Ramos (cell line): Measurements from ENCODE around the gene RGMB.

Experiments used
- in situ Hi-C: fragments of 300-500 bp; cut with MboI; formaldehyde crosslinking; loops from one replicate; pipeline ENCODE4 v1.14.3; 2022; ENCODE audit warnings: low sequenced_read_pairs; ENCODE audit not compliant: unreplicated experiment

Gene RGMB

DNA sequence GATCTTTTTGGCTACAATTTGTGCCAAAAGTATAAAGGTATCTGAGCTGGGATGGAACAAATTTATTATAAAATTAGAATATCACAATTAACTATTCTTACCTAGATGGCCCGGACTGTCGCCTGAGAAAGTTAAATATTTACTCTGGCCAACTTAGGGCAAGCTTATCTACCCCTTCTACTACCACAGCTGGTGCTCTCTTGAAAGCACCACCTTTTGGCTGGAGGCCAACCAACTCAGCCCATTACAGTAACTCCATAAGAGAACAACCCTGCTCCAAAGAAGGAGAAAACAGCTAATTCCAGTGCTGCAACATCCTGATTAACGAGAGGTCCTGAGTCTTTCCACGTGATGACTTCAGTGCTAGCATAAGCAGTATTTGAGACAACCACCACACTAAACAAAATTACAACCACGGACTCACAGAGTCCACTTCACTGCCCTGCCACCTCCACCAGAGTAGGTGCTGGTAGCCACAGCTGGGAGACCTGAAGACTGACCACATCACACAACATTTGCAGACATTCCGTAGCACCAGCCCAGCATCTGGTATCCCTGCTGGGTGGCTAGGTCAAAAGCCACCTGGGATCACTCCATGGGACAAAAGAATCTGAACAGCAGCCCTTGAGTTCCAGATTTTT, 43.2 kb downstream of the RGMB start:
- in situ Hi-C loops = no loop called here

DNA sequence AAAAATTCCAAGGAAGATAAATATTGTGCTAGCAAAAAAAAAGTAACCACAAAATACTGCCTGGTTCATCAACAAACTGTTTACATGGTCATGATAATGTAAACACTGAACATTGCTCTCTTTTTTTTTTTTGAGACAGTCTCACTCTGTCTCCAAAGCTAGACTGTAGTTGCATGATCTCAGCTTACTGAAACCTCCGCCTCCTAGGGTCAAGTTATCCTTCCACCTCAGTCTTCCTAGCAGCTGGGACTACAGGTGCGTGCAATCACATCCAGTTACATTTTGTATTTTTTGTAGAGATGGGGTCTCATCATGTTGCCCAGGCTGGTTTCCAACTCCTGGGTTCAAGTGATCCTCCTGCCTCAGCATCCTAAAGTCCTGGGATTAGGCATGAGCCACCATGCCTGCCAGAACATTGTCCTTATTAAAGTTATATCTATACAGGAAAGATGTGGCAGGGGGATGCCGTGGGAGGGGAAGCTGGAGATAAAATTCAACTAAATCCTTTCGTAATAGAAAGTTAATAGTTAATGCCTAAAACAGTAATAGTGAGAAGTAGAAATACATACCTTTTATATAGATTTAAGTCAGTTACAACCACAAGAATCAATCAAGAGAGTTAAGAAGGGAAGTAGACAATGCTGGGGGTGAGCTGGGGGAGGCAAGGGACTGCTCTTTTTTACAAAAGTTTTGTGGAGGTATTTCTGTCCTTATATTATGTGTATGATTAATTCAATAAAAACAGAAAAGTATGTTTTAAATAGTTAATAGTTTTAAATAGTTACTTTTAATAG, 52.3 kb downstream of the RGMB start:
- in situ Hi-C loops = no loop called here

DNA sequence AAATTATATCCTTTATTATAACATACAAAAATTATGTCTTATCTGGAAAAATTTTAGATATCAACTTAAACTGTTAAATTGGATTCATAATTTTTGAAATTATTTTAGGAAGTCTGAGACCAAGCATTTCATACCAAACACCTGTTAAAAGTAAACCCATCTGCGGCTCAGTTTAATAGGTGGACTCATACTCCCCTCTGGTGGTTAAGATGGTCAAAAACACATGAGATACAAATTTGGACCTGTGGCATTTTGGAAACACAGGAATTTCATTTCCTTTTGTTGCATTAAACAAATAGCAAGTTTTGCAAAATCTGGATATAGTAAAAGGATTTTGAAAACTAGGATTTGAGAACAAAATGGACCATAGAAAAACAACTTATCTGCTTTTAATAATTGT, 53.7 kb downstream of the RGMB start:
- in situ Hi-C loops = no loop called here

DNA sequence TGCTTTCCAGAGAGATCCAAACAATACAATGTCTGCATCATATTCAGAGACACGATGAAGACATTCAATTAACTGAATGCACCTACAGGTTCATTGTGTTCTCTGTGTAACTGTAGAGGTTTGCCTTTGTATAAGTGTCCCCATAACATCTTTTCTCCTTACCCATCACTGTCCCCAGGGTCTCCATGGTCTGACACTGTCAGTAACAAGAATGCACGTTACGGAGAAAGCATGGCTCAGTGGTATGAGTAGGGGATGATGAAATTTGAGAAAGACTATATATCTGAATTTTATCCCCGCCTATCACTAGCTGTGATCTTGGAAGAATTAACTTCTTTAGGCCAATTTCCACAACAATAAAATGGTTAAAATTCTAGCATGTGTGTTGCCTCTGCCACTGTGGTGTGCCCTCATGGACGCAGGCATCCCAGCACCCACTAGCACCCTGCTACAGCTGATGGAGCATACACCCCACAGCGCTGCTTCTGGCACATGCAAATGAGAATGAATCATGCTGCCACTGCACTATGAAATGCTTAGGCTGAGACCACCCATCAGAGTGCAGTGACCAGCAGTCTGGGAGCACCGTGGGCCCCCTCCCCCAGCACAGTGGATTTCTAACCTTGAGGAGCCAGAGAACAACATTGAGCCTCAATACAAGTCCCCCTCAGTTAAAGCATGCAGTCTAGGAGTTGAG, 54.3 kb downstream of the RGMB start:
- in situ Hi-C loops = no loop called here

DNA sequence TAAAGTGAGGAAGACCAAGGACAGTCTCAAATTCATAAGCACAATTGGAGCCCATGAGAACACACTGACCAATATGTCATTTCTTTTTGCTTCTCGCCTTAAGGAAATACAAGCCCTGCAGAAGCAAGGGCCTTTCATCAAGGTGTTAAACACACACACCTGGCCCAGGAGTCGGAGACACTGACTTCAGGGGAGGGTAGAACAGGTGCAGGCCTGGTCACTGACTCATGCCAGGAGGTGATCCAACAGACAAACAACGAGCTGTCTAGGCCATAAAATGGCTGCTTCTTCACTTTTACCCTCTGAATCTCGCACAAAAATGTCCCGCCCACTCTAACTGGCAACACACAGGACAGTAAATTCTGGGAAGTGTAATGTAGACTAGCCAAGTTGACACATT, 62.7 kb downstream of the RGMB start:
- in situ Hi-C loops = no loop called here

DNA sequence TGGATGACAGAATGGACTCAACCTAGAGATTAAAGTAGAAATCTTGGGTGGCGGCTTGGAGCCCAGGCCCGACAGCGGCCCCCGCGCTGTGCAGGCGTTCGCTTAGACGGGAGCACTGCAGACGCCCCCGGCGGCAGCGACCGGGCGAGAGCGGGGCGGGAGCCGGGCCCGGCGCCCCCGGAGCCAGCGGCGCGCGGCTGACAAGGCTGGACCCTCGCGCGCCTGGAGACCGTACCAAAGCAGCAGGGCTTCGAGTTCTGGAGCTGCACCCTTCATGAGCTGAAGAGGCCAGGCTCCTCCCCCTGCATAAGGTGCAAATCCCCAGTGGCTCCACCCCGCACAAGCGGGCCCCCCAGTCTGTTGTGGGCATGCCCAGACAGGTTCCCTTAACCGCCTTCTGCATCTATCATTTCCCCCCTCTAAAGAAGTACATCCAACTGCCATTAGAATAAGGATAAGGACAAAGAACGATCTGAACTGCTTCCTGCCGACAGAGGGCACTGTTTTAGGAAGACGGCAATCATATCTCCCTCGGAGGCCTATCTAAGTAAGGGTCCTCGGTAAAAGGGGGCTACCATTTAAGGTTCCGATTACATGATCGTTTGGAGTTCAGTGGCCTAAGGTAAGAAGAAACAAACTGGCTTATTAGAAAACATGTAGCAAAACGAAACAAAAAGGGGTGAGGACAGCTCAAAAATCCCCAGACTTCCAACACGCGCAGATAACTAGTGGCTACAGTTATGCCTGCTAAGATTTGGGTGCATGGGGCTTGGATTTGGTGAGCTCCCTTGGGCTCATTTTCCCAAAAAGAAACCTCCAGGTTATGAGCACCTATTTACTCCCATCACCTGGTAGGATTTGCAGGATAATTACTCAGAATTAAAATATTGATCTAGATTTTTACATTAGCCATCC, 66.3 kb downstream of the RGMB start:
- in situ Hi-C loops = no loop called here

DNA sequence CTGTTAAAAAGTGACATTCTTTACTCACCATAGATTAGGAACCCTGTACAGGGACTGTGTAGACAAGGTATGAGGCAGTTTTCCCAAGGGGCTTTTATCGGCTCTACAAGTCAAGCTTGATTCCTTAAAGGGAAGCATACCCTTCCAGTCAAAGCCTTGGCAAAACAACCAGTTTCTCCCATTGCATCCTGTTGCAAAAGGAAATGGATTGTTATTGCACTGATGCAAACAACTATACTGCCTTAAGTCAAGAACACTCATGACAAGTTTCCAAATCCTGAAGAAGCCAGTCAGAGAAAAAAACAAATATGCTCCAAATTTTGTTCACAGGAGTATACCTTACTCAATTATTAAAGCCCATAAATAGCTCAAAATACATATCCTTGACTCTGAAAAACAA, 67.5 kb downstream of the RGMB start:
- in situ Hi-C loops = no loop called here

DNA sequence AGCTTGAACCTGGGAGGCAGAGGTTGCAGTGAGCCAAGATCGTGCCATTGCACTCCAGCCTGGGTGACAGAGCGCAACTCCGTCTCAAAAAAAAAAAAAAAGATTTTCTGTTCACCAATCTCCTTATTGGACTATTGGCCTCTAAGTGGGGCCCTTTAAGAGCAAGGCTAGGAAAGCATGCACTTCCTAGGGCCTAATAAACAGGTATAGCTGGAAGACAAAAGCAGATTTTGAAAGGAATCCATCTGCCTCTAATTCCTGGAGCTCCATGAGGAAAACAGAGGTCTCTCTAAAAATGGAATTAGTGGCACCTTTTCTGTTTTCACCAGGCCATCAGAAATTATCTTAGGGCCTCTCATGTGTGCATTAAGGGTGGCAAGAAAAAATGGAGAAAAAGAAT, 70.0 kb downstream of the RGMB start:
- in situ Hi-C loops = no loop called here

DNA sequence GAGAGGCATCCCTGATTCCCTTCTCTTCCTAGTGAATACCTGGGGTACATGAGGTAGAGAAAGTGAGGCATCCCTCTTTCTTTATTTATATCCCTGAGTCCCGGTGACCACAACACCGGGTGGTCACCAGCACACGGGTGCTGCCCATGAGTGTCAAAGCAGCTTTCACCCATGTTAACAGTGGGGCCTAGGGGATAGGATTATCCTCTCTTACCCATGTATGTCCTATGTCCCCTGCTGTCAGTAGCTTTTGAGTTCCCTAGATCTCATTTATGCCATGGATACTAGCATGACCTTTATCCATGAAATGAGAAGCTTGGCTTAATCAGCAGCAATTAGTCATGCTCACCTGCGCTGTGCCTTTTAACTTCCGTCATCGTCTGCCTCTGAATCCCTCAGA, 71.4 kb downstream of the RGMB start:
- in situ Hi-C loops = no loop called here

DNA sequence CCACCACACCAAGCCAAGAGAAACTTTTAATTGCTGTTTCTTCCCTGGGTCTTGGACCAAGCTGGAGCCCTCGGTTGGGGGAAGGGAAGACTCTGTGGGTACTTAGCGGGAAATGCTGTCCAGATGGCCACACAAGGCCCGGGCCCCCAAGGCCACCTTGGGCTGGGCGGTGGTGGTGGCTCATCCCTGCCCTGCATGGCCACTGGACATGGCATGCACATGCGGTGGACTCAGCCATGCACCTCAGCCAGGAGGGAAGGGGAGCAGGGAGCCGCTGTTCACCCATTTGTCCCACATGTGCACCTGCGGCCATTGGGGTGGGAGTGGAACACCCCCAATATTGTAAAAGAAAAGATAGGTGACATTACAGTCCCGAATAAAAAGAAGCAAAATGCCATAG, 72.4 kb downstream of the RGMB start:
- in situ Hi-C loops = no loop called here
